NCI-H1048 (cell line): ENCODE data around the gene MRPL51.
"Not testable (repeated sequence)": the region's sequence is repeated elsewhere in the genome, so short reads cannot be mapped to it uniquely, and the experiment has no call there.

Experiments used
- DNase-seq: peaks from one replicate; lab custom pipeline; 2025; lab: John Stamatoyannopoulos, UW

The MRPL51 gene

GRCh38 chr12:6532051-6532926, 39.2 kb upstream of the MRPL51 start:
- DNase-seq: no peak

- no peak for DNase-seq
Observed at GRCh38 chr12:6530576-6531260, 37.7 kb upstream of the MRPL51 start.

- DNase-seq: no peak
Observed at GRCh38 chr12:6529291-6529737, 36.3 kb upstream of the MRPL51 start.

GRCh38 chr12:6528539-6529235, 35.6 kb upstream of the MRPL51 start:
- DNase-seq: no peak

- DNase-seq: no peak
Observed at GRCh38 chr12:6527711-6528110, 34.6 kb upstream of the MRPL51 start.

- DNase-seq: no peak
Observed at GRCh38 chr12:6526766-6527525, 33.9 kb upstream of the MRPL51 start.

- DNase-seq: no peak
Observed at GRCh38 chr12:6526201-6526600, 33.1 kb upstream of the MRPL51 start.

- no peak for DNase-seq
Observed at GRCh38 chr12:6524648-6525047, 31.6 kb upstream of the MRPL51 start.

- no peak for DNase-seq
Observed at GRCh38 chr12:6523708-6524107, 30.6 kb upstream of the MRPL51 start.

GRCh38 chr12:6522193-6522592, 29.1 kb upstream of the MRPL51 start:
- DNase-seq: no peak

GRCh38 chr12:6520186-6520585, 27.1 kb upstream of the MRPL51 start:
- DNase-seq: no peak

- DNase-seq: no peak
Observed at GRCh38 chr12:6508087-6508486, 15.0 kb upstream of the MRPL51 start.

- no peak for DNase-seq
Observed at GRCh38 chr12:6507102-6507998, 14.3 kb upstream of the MRPL51 start.

- DNase-seq: no peak
Observed at GRCh38 chr12:6500466-6500865, 7.4 kb upstream of the MRPL51 start.

GRCh38 chr12:6497291-6497690, 4.2 kb upstream of the MRPL51 start:
- not testable (repeated sequence) for DNase-seq

- DNase-seq: no peak
Observed at GRCh38 chr12:6494968-6495367, 1.9 kb upstream of the MRPL51 start.

- DNase-seq: no peak
Observed at GRCh38 chr12:6494258-6494743, 1.2 kb upstream of the MRPL51 start.

GRCh38 chr12:6493497-6494257, 615 bp upstream of the MRPL51 start, which contains the start of gene NCAPD2:
Gene NCAPD2, plus strand, starts transcription at chr12:6494102. Its CDS starts 997 bp downstream, at chr12:6495099.
- peak; percentile 90 for DNase-seq

- DNase-seq: not testable (repeated sequence)
Observed at GRCh38 chr12:6490673-6491072, 2.4 kb downstream of the MRPL51 start.

GRCh38 chr12:6489449-6489848, 3.6 kb downstream of the MRPL51 start:
- DNase-seq: no peak
